HEK293 (cell line): ENCODE results near the gene PRMT1.

Experiments
- CTCF ChIA-PET: fragments of 350-600 bp; formaldehyde crosslinking; extraction: SDS; loops from one replicate; lab custom pipeline; 2021; ENCODE audit warnings: antibody characterized with exemption; lab: Yijun Ruan, JAX
- POLR2A ChIA-PET: fragments of 300-600 bp; formaldehyde crosslinking; extraction: SDS; loops from one replicate; lab custom pipeline; 2020; ENCODE audit warnings: antibody characterized with exemption, inconsistent platforms; lab: Yijun Ruan, JAX
- H3K27ac ChIP-seq: fragments of 200-500 bp; sonication (Bioruptor generic); 2 replicates; pipeline ENCODE4 v1.5.1; 2014; ENCODE audit warnings: low read depth, low read length, control low read depth, inconsistent platforms; ENCODE audit errors: extremely low read depth
- H3K36me3 ChIP-seq, 2 experiments: fragments of 200-500 bp in 1 of 2; sonication (Bioruptor generic) in 1 of 2; 1 replicate in 1 of 2; 2 replicates in 1 of 2; pipeline ENCODE4 v1.5.1; 2014 to 2017; ENCODE audit warnings: inconsistent platforms in 2 of 2, low read length in 2 of 2; ENCODE audit not compliant: control insufficient read depth in 2 of 2, insufficient read depth in 1 of 2
- H3K4me1 ChIP-seq: fragments of 200-500 bp; sonication (Bioruptor generic); 2 replicates; pipeline ENCODE4 v1.5.1; 2014; ENCODE audit warnings: mild to moderate bottlenecking, low read length, inconsistent platforms; ENCODE audit not compliant: control insufficient read depth, insufficient read depth
- H3K4me3 ChIP-seq: 2 replicates; pipeline ENCODE4 v1.5.1; 2011; ENCODE audit warnings: low read depth, mild to moderate bottlenecking, control low read depth, low read length, moderate library complexity
- H3K9me3 ChIP-seq: fragments of 200-500 bp; sonication (Bioruptor generic); 2 replicates; pipeline ENCODE4 v1.5.1; 2014; ENCODE audit warnings: low read depth, low read length, inconsistent platforms; ENCODE audit not compliant: control insufficient read depth, insufficient read depth
- BCL11B ChIP-seq: fragments of 450-650 bp; formaldehyde crosslinking; IDR thresholded peaks from 2 replicates; pipeline ENCODE4 v1.5.1; 2016; ENCODE audit warnings: low read depth, missing biosample characterization, missing genetic modification characterization
- CTCF ChIP-seq: fragments of 450-650 bp; formaldehyde crosslinking; IDR thresholded peaks from 2 replicates; pipeline ENCODE4 v1.5.1; 2016; ENCODE audit warnings: missing biosample characterization, missing genetic modification characterization
- KLF8 ChIP-seq: fragments of 450-650 bp; formaldehyde crosslinking; IDR thresholded peaks from 2 replicates; pipeline ENCODE4 v1.5.1; 2016; ENCODE audit warnings: missing biosample characterization, missing genetic modification characterization
- SETDB1 ChIP-seq: IDR thresholded peaks from one replicate; pipeline ENCODE4 v1.6.1; 2017; ENCODE audit warnings: mild to moderate bottlenecking, low read length, moderate library complexity, mixed read lengths; ENCODE audit not compliant: insufficient read length
- TRIM28 ChIP-seq: IDR thresholded peaks from 2 replicates; pipeline ENCODE4 v1.6.1; 2011; ENCODE audit warnings: low read length, control low read depth, borderline replicate concordance
- ZBTB6 ChIP-seq: fragments of 450-650 bp; formaldehyde crosslinking; IDR thresholded peaks from 2 replicates; pipeline ENCODE4 v1.5.1; 2017; ENCODE audit warnings: missing biosample characterization, missing genetic modification characterization
- ZFP37 ChIP-seq: fragments of 450-650 bp; formaldehyde crosslinking; IDR thresholded peaks from 2 replicates; pipeline ENCODE4 v1.5.1; 2016; ENCODE audit warnings: missing biosample characterization, missing genetic modification characterization
- ZIC2 ChIP-seq: fragments of 450-650 bp; formaldehyde crosslinking; IDR thresholded peaks from 2 replicates; pipeline ENCODE4 v1.5.1; 2016; ENCODE audit warnings: missing biosample characterization, missing genetic modification characterization
- ZNF148 ChIP-seq: fragments of 450-650 bp; formaldehyde crosslinking; IDR thresholded peaks from 2 replicates; pipeline ENCODE4 v1.5.0; 2017; ENCODE audit warnings: missing biosample characterization, missing genetic modification characterization, borderline replicate concordance
- ZNF19 ChIP-seq: fragments of 450-650 bp; formaldehyde crosslinking; IDR thresholded peaks from 2 replicates; pipeline ENCODE4; 2016; ENCODE audit warnings: missing biosample characterization, missing genetic modification characterization, low read depth
- ZNF248 ChIP-seq: fragments of 450-650 bp; formaldehyde crosslinking; IDR thresholded peaks from 2 replicates; pipeline ENCODE4 v1.5.1; 2017; ENCODE audit warnings: missing biosample characterization, missing genetic modification characterization
- ZNF404 ChIP-seq: fragments of 450-650 bp; formaldehyde crosslinking; IDR thresholded peaks from 2 replicates; pipeline ENCODE4 v1.5.1; 2017; ENCODE audit warnings: missing biosample characterization, missing genetic modification characterization
- ZNF513 ChIP-seq: fragments of 450-650 bp; IDR thresholded peaks from 2 replicates; pipeline ENCODE4 v1.5.1; 2018; ENCODE audit warnings: missing biosample characterization, missing genetic modification characterization
- ZNF548 ChIP-seq: fragments of 450-650 bp; formaldehyde crosslinking; IDR thresholded peaks from 2 replicates; pipeline ENCODE4 v1.5.1; 2016; ENCODE audit warnings: missing biosample characterization, missing genetic modification characterization
- ZNF580 ChIP-seq: fragments of 450-650 bp; formaldehyde crosslinking; IDR thresholded peaks from 2 replicates; pipeline ENCODE4 v1.5.1; 2016; ENCODE audit warnings: missing biosample characterization, missing genetic modification characterization
- ZNF626 ChIP-seq: fragments of 450-650 bp; sonication (Bioruptor Pico); formaldehyde crosslinking; IDR thresholded peaks from 2 replicates; pipeline ENCODE4 v1.5.1; 2018; ENCODE audit warnings: missing biosample characterization, missing genetic modification characterization, inconsistent platforms
- ZNF692 ChIP-seq: fragments of 450-650 bp; formaldehyde crosslinking; IDR thresholded peaks from 2 replicates; pipeline ENCODE4 v1.5.1; 2016; ENCODE audit warnings: missing biosample characterization, missing genetic modification characterization
- ZNF707 ChIP-seq: fragments of 450-650 bp; formaldehyde crosslinking; IDR thresholded peaks from 2 replicates; pipeline ENCODE4 v1.5.1; 2016; ENCODE audit warnings: missing biosample characterization, missing genetic modification characterization
- ZNF777 ChIP-seq: fragments of 450-650 bp; formaldehyde crosslinking; IDR thresholded peaks from 2 replicates; pipeline ENCODE4 v1.5.1; 2017; ENCODE audit warnings: missing biosample characterization, missing genetic modification characterization, borderline replicate concordance
- ZNF837 ChIP-seq: fragments of 450-650 bp; formaldehyde crosslinking; IDR thresholded peaks from 2 replicates; pipeline ENCODE4 v1.5.1; 2016; ENCODE audit warnings: missing biosample characterization, missing genetic modification characterization
- ZSCAN5A ChIP-seq: fragments of 450-650 bp; formaldehyde crosslinking; IDR thresholded peaks from 2 replicates; pipeline ENCODE4 v1.5.1; 2016; ENCODE audit warnings: missing biosample characterization, missing genetic modification characterization

PRMT1 gene

GRCh38 chr19:49651029-49651819 is 25.8 kb upstream of the PRMT1 start:
- Histone ChIP-seq H3K4me3 (no peak overlapping the region), H3K27ac (no peak overlapping the region), H3K36me3 (peaks cover 65 to 89% of the 10 kb centered on the region in 2 experiments)
- CTCF ChIA-PET = interaction anchor here (0.9 to 1.2 kb wide), 2 partner anchors 24 to 146 kb away, joined by 3 to 4 read pairs; no protein-coding TSS in a partner anchor
- no peak for TF ChIP-seq ZNF19 (tag by site-specific recombination)
- peak; percentile 96 for TF ChIP-seq ZNF513 (tag by site-specific recombination)
- no peak for TF ChIP-seq ZSCAN5A (tag by site-specific recombination)
- TF ChIP-seq TRIM28 = no peak
- no peak for TF ChIP-seq ZNF707
- TF ChIP-seq ZNF626 (tag by site-specific recombination) = no peak
- peak; percentile 67; the same call in 1 of the 2 replicates for TF ChIP-seq KLF8 (tag by site-specific recombination)
- no peak for TF ChIP-seq ZBTB6 (tag by site-specific recombination)
- TF ChIP-seq ZNF777 (tag by site-specific recombination) = no peak
- TF ChIP-seq, all 188 proteins: peak for 2
- Histone ChIP-seq H3K4me1 (no peaks in the 10 kb centered on the region), H3K9me3 (no peaks in the 10 kb centered on the region)
- POLR2A ChIA-PET = no interaction called here

- CTCF ChIA-PET = no interaction called here
- Histone ChIP-seq H3K9me3 (no peaks in the 10 kb centered on the region), H3K27ac (no peak overlapping the region), H3K4me1 (no peaks in the 10 kb centered on the region), H3K4me3 (no peak overlapping the region), H3K36me3 (peaks cover 67 to 89% of the 10 kb centered on the region in 2 experiments)
- POLR2A ChIA-PET = no interaction called here
- TF ChIP-seq ZNF580 = no peak
- no peak for TF ChIP-seq ZNF548 (tag by site-specific recombination)
- no peak for TF ChIP-seq ZNF148
- no peak for TF ChIP-seq ZNF248 (tag by site-specific recombination)
- no peak for TF ChIP-seq ZNF404 (tag by site-specific recombination)
- no peak for TF ChIP-seq ZFP37 (tag by site-specific recombination)
- no peak for TF ChIP-seq ZNF777 (tag by site-specific recombination)
- no peak for TF ChIP-seq ZNF692 (tag by site-specific recombination)
- TF ChIP-seq CTCF = no peak
- no peak for TF ChIP-seq BCL11B (tag by site-specific recombination)
- no peak for TF ChIP-seq ZNF837 (tag by site-specific recombination)
- no peak for TF ChIP-seq ZIC2 (tag by site-specific recombination)
- no peak for TF ChIP-seq SETDB1
Observed at GRCh38 chr19:49651820-49652550, 25.1 kb upstream of the PRMT1 start.
